ENCODE results near the gene RCCD1. TPM values are rescaled to one million over a fixed set of nuclear protein-coding genes. Genes with fewer than 3 reads are reported as not detected.

Gene RCCD1
- total RNA-seq, 2 donors from 2014 or later, result 19.8 to 20.9 TPM

DNA sequence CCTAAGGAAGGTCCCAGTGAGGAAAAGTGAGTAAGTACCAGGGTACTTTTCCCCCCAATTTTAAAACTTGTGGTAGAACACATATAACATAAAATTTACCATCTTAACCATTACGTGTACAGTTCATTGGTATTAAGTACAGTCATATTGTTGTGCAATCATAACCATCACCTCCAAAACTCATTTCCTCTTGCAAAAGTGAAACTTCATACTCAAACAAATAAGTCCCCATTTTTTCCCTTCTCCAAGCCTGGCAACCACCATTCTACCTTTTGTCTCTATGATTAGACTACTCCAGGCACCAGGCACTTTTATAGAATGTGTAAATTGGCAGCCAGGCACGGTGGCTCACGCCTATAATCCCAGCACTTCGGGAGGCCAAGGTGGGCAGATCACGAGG is 27.5 kb downstream of the RCCD1 start:
- Mint-ChIP-seq H3K27ac (no peak overlapping the region), H3K4me1 (peaks cover 5% of the 10 kb centered on the region), H3K4me3 (no peak overlapping the region), H3K9me3 (no peaks in the 10 kb centered on the region), H3K36me3 (ENCODE audit: low read depth) (peaks cover 65% of the 10 kb centered on the region), H3K27me3 (ENCODE audit: insufficient read depth) (no peaks in the 10 kb centered on the region)
- Histone ChIP-seq H3K27ac (ENCODE audit: low read depth, low read length) (no peak overlapping the region), H3K9me3 (ENCODE audit: control insufficient read depth, low read length) (no peaks in the 10 kb centered on the region), H3K36me3 (ENCODE audit: control insufficient read depth, insufficient read depth, low read length) (peaks cover 79% of the 10 kb centered on the region), H3K27me3 (ENCODE audit: control insufficient read depth, insufficient read depth, low read length, poor library complexity, severe bottlenecking) (no peaks in the 10 kb centered on the region), H3K4me3 (ENCODE audit: low read length) (no peak overlapping the region), H3K9ac (ENCODE audit: extremely low read depth, low read length, poor library complexity, severe bottlenecking) (no peak overlapping the region), H3K4me1 (ENCODE audit: control insufficient read depth, insufficient read depth, low read length) (no peaks in the 10 kb centered on the region)
- DNase-seq, result no peak
- 95 to 100% methylated on average over 5 of the region's 5 CpGs for WGBS, 2 experiments (ENCODE audit: insufficient coverage in 1 of 2, insufficient read length in 1 of 2)
- TF ChIP-seq CTCF (conservative IDR thresholded peaks at IDR 0.05), result no peak

GRCh38 chr15:90986790-90987507 is 32.3 kb downstream of the RCCD1 start:
- peaks cover 24% of the 10 kb centered on the region for H3K36me3 Mint-ChIP-seq (ENCODE audit: low read depth)
- H3K27me3 ChIP-seq (ENCODE audit: control insufficient read depth, insufficient read depth, low read length, poor library complexity, severe bottlenecking), result no peaks in the 10 kb centered on the region
- H3K4me1 ChIP-seq (ENCODE audit: control insufficient read depth, insufficient read depth, low read length), result peaks cover 3% of the 10 kb centered on the region
- no peaks in the 10 kb centered on the region for H3K27me3 Mint-ChIP-seq (ENCODE audit: insufficient read depth)
- no peak overlapping the region for H3K27ac ChIP-seq (ENCODE audit: low read depth, low read length)
- no peak overlapping the region for H3K4me3 Mint-ChIP-seq
- no peak overlapping the region for H3K4me3 ChIP-seq (ENCODE audit: low read length)
- H3K4me1 Mint-ChIP-seq, result peaks cover 24% of the 10 kb centered on the region
- no peak for DNase-seq
- H3K27ac Mint-ChIP-seq, result no peak overlapping the region
- no peaks in the 10 kb centered on the region for H3K9me3 ChIP-seq (ENCODE audit: control insufficient read depth, low read length)
- no peaks in the 10 kb centered on the region for H3K9me3 Mint-ChIP-seq
- WGBS, 2 experiments (ENCODE audit: insufficient coverage in 1 of 2, insufficient read length in 1 of 2), result 90 to 100% methylated on average over 4 to 7 of the region's 11 CpGs
- TF ChIP-seq CTCF (conservative IDR thresholded peaks at IDR 0.05), result no peak
- H3K9ac ChIP-seq (ENCODE audit: extremely low read depth, low read length, poor library complexity, severe bottlenecking), result no peak overlapping the region
- H3K36me3 ChIP-seq (ENCODE audit: control insufficient read depth, insufficient read depth, low read length), result peaks cover 32% of the 10 kb centered on the region

DNA sequence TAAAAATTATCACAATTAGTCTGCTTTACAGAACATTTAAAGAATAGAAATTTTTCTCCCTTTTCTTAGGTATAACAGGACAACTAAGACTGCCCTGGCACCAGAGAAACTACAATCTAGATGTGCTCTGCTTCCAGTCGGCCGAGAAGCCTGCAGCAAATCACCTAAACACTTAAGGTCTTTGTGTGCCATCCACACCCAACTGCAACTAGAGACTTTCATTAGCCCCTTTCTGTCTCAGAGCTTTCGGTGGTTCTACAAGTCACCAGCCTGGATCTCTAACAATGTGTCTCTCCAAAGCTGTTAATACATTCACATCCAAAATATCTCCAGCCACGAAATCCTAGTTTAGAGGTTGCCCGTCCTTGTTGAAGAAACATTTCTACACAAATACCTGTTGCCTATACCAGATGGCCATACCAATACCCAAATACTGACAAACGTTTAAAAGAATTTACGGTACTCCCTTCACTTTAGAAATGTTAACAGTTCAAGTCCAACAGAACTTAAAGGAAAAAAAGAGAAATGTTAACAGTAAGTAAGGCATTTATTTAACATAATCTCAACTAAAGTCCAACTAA is 33.0 kb downstream of the RCCD1 start:
- peaks cover 17% of the 10 kb centered on the region for H3K36me3 Mint-ChIP-seq (ENCODE audit: low read depth)
- peaks cover 26% of the 10 kb centered on the region for H3K4me1 Mint-ChIP-seq
- Histone ChIP-seq H3K9ac (ENCODE audit: extremely low read depth, low read length, poor library complexity, severe bottlenecking) (no peak overlapping the region), H3K4me3 (ENCODE audit: low read length) (no peak overlapping the region), H3K9me3 (ENCODE audit: control insufficient read depth, low read length) (no peaks in the 10 kb centered on the region), H3K27me3 (ENCODE audit: control insufficient read depth, insufficient read depth, low read length, poor library complexity, severe bottlenecking) (no peaks in the 10 kb centered on the region), H3K36me3 (ENCODE audit: control insufficient read depth, insufficient read depth, low read length) (peaks cover 25% of the 10 kb centered on the region), H3K4me1 (ENCODE audit: control insufficient read depth, insufficient read depth, low read length) (peaks cover 3% of the 10 kb centered on the region), H3K27ac (ENCODE audit: low read depth, low read length) (no peak overlapping the region)
- H3K9me3 Mint-ChIP-seq, result no peaks in the 10 kb centered on the region
- 80 to 85% methylated on average over 3 to 7 of the region's 7 CpGs for WGBS, 2 experiments (ENCODE audit: insufficient coverage in 1 of 2, insufficient read length in 1 of 2)
- H3K4me3 Mint-ChIP-seq, result no peak overlapping the region
- peak overlapping the region; percentile 76 for H3K27ac Mint-ChIP-seq
- no peak for DNase-seq
- H3K27me3 Mint-ChIP-seq (ENCODE audit: insufficient read depth), result no peaks in the 10 kb centered on the region
- no peak for TF ChIP-seq CTCF (conservative IDR thresholded peaks at IDR 0.05)
